Ramos (cell line): Measurements from ENCODE around the gene SOS2.

Experiments
- in situ Hi-C: fragments of 300-500 bp; cut with MboI; formaldehyde crosslinking; loops from one replicate; pipeline ENCODE4 v1.14.3; 2022; ENCODE audit warnings: low sequenced_read_pairs; ENCODE audit not compliant: unreplicated experiment

SOS2 gene

DNA sequence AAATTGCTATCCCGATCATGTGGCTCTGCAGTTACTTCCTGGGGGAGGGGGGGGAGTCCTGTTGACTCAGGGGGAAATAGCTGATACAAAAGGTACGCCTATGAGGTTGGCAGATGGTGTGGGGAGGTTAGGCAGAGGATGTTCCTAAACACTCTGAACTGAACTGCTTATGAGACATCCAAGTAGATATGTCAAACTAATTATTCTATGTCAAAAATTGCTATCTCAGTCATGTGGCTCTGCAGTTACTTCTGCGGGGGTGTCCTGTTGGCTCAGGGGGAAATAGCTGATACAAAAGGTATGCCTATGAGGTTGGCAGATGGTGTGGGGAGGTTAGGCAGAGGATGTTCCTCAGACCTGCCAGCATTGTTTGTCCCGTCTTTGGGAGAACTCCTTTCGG is 109.9 kb downstream of the SOS2 start:
- in situ Hi-C loops = loop anchor here (25.0 kb wide), 2 partner anchors 484 to 659 kb away; partner anchors contain the start of gene DNAAF2

- in situ Hi-C loops = loop anchor here (25.0 kb wide), 2 partner anchors 480 to 655 kb away; partner anchors contain the start of gene DNAAF2
Observed at GRCh38 chr14:50117456-50117855, 113.9 kb downstream of the SOS2 start.

DNA sequence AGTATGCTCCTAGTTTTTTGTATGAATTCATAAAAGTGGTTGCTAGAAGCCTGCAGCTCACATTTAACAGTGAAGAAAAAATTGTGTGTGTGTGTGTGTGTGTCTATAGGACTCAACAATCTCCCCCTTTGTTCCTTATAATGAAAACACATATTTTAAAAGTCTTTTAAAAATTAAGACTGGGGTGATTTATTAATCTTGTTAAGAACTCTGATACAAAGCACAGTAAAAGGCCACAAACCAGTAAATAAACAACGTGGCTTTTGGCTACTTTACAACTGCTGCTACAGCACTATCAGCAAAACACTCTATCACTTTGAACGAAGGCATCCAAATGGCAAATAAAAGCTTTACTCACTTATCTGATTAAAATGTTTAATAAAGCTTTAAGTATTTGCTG is 114.4 kb downstream of the SOS2 start:
- in situ Hi-C loops = loop anchor here (25.0 kb wide), 2 partner anchors 480 to 655 kb away; partner anchors contain the start of gene DNAAF2

DNA sequence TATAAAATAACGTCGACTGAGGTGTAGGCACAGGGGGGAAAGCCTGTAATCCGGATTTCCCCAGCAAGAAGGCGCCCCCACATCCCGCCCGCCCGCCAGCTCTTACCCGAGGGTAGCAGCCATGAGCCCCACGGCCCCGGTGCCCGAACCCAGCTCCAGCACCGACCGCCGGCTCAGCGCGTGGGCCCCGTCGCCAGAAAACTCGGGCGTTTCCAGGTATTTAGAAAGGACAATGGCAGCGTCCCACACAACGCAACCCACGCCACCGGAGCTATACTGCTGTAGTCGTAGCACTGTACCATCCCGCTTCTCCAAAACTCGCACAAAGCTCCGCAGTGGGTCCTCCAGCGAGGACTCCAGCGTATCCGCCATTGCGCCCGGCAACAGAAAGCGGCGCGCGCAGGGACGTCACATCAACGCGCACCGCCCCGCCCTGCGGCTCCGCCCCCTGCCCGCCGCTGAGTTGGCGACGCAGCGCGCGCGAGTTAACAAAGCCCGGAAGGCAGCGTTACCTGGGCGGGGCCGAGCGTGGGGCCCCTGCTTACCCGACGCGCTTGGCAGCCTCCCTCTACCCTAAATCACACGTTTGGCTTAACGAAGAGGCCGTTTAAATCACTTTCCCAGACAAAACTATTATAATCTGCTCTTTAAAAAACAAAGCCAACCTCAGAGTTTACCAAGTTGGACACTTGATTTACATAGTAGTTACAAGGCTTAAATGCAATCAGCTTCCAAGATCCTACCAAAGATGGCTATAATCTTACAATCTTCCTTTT is 115.0 kb downstream of the SOS2 start, which contains the start of gene VCPKMT:
Gene VCPKMT (minus strand): TSS at position 392 of the 776 bp plus-strand sequence. CDS start 20 bp downstream, at position 372.
- in situ Hi-C loops = loop anchor here (25.0 kb wide), 2 partner anchors 479 to 654 kb away; partner anchors contain the start of gene DNAAF2

DNA sequence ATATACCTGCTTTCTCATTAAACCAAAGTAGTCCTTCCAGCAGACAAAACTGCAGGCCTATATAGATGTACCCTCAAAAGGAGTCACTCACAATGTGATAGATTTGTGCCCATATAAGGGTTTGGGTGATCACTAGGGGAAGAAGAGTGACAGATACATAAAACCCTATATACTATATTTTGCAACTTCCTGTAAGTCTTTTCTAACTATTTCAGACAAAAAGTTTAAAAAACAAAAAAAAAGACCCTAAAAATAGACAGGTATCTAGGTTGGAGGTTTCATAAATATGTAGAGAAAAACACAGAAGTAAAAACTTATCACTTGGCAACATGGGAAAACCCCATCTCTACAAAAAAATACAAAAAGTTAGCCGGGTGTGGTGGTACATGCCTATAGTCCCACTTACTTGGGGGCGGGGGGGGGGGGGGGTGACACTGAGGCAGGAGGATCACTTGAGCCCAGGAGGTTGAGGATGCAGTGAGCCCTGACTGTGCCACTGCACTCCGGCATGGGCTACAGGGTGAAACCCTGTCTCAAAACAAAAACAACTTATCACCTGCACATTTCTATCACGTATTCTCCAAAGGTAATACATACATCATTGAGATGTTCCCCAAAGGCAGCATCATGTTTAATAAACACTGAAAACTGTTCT is 117.9 kb downstream of the SOS2 start:
- in situ Hi-C loops = loop anchor here (25.0 kb wide), 2 partner anchors 476 to 651 kb away; partner anchors contain the start of gene DNAAF2

- in situ Hi-C loops = loop anchor here (25.0 kb wide), 2 partner anchors 473 to 648 kb away; partner anchors contain the start of gene DNAAF2
Observed at GRCh38 chr14:50110323-50111037, 120.9 kb downstream of the SOS2 start.

DNA sequence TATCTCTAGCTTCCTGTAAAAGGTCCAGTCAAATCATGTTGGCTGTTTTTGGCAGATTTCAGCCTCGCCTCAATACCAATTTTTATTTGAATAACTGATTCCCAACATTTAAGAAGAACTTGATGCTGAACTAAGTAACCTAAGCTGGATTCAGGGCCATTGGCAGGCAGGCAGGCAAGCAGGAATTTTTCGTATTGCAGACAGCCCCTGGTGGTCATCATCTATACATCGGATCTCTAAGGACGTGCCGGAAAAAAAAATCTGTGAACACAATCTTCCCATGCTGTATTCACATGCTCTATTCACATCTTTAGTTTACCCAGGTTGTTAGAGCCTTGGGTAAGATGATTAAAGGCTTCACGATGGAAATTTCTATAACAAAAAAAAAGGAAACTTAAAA is 122.0 kb downstream of the SOS2 start:
- in situ Hi-C loops = loop anchor here (25.0 kb wide), 2 partner anchors 472 to 647 kb away; partner anchors contain the start of gene DNAAF2

GRCh38 chr14:50107850-50108249 is 123.5 kb downstream of the SOS2 start:
- in situ Hi-C loops = loop anchor here (25.0 kb wide), 2 partner anchors 471 to 646 kb away; partner anchors contain the start of gene DNAAF2

DNA sequence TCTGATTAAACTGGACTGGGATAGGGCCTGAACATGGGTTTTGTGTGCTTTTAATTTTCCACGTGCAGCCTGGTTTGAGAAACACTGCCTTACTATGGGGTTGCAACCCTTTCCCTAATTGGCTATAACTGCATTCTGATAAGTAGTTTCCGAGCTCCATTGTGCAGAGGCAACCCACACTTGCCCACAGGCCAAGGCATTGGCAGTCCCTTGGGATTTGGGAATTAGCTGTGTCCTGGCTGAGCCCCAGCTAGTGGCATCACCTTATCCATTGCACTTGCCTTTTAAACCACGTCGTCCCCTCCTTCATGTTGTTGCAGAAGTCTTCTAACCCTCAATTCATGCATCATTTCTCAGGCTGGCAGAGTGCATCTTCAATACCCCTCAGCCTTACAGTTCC is 125.2 kb downstream of the SOS2 start:
- in situ Hi-C loops = loop anchor here (25.0 kb wide), 2 partner anchors 469 to 644 kb away; partner anchors contain the start of gene DNAAF2

DNA sequence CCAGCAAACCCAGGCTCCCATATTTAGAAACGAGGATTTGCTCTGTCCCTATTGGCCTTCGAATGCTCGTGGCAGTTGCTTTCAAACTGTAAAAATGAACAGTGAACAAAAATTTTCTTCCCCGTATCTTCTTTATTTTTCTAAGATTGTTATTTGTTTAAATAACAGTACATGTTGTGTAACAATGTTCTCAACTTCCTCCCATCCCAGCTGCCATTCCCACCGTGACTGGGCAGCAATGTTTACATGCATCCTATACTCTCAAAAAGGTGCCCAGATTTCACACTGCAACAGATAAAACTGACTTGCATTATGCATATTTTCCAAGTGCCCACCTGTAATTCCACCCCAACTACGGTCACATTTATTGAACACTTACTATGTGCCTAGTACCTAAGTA is 127.8 kb downstream of the SOS2 start:
- in situ Hi-C loops = loop anchor here (25.0 kb wide), 2 partner anchors 466 to 641 kb away; partner anchors contain the start of gene DNAAF2

GRCh38 chr14:50101417-50101816 is 130.0 kb downstream of the SOS2 start:
- in situ Hi-C loops = loop anchor here (25.0 kb wide), 2 partner anchors 464 to 639 kb away; partner anchors contain the start of gene DNAAF2

GRCh38 chr14:50100805-50101204 is 130.6 kb downstream of the SOS2 start:
- in situ Hi-C loops = loop anchor here (25.0 kb wide), 2 partner anchors 464 to 639 kb away; partner anchors contain the start of gene DNAAF2

- in situ Hi-C loops = loop anchor here (5.0 kb wide), 1 partner anchor 237 kb away; no protein-coding TSS in a partner anchor
Observed at GRCh38 chr14:50099335-50099734, 132.0 kb downstream of the SOS2 start.

GRCh38 chr14:50095895-50096294 is 135.5 kb downstream of the SOS2 start:
- in situ Hi-C loops = loop anchor here (5.0 kb wide), 1 partner anchor 234 kb away; no protein-coding TSS in a partner anchor

DNA sequence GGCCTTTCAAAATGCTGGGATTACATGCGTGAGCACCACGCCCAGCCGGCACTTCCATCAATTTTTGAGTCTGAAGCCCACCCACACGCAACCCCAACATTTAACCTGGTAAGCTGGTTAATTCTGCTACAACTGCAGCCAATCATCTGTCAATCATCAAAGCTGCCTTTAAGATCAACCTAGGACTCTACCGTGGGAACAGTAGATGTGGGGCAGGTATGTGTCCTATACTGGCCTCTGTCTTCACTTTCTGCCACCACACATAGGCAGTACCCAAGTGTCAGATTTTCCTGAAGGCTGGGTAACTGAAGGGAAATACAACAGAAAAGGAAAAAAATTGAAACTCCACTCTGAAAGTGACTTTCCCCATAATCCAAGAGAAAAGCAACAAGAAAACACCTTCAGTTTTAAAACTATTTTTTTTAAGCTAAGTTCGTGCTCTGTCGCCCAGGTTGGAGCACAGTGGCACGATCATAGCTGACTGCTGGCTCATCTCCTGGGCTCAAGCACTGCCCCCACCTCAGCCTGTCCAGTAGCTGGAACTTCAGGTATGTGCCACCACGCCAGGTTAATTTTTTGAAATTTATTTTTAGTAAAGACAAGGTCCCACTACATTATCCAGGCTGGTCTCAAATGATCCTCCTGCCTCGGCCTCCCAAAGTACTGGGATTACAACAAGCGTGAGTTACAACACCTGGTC is 137.2 kb downstream of the SOS2 start:
- in situ Hi-C loops = loop anchor here (5.0 kb wide), 1 partner anchor 212 kb away; no protein-coding TSS in a partner anchor

DNA sequence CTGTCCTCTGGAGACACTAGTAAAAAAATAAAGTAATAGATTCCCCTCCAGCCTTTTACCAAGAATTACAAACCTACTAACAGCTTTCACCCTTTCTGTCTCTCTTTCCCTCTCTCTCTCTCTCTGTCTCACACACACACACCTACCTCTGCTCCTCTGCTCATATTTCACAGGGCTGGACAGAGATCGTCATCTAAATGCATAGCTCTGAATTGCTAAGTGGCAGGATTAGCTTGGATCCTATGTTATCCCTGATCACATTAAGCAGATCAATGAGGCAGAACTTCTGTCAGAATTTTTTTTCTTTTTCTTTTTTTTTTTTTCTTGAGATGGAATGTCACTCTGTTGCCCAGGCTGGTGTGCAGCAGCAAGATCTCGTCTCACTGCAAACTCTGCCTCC is 137.9 kb downstream of the SOS2 start:
- in situ Hi-C loops = loop anchor here (5.0 kb wide), 1 partner anchor 211 kb away; no protein-coding TSS in a partner anchor

DNA sequence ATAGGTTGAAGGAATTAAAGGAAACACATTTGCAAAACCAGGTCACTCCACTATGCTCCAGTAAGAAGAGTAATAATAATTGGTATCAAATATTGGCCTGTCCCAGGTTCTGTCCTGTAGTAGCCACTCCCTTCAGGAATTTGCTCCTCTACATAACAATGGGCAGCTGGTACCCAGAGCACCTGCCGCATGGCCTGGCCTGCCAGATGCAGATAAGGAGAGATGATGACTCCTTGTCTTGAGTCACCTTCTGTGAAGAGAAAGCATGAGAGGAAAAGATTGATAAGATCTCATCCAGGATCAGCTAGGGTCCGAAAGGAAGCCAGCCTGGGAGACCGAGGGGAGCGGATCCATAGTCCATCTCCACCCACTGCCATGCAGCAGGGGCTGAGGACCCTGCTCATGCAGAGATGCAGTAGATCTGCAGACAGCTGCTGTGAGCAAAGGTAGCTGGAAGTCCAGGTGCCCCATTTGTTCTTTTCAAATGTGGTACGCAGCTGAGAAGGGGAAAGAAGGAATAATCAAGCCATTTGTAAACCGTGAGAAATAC is 139.3 kb downstream of the SOS2 start:
- in situ Hi-C loops = loop anchor here (5.0 kb wide), 1 partner anchor 210 kb away; no protein-coding TSS in a partner anchor

DNA sequence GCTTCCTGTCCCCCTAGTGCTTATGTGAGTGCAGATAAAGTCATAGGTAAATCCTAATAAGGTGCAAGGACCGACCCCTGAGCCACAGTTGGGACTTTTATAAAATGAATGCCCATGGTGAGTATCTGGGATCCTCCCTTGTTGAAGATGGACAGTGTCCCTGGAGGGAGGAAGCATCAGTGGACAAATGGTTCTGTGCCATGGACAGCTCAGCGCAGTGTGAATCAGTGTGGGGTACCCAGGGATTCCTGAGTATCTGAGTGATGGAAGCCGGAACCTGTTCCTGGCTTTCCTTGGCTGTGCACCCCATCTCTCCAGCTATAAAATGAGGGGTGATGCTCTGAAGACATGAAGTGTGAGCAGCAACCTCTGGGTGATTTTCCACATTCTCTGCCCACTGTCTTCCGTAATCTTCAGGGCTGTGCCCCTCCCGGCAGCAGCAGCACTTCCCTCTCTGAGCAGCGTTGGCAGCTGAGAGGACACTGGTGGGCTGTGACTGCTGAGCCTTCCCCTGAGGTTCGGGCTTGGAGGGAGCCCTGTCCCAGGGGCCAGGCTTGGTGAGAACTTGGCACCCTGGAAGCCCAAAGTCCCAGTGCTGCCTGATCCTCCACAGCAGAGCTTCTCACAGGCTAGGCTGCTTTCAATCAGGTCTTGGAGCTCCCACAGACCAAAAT is 140.0 kb downstream of the SOS2 start:
- in situ Hi-C loops = loop anchor here (5.0 kb wide), 1 partner anchor 209 kb away; no protein-coding TSS in a partner anchor
